Endothelial cell of umbilical vein (primary cell): Measurements from ENCODE around the gene NCS1.

Experiments used
- EZH2 ChIP-seq: IDR thresholded peaks from 2 replicates; pipeline ENCODE4 v1.6.1; 2012; ENCODE audit warnings: borderline replicate concordance, low read depth, mild to moderate bottlenecking, moderate library complexity, low read length, inconsistent platforms; ENCODE audit not compliant: severe bottlenecking
- FOS ChIP-seq: IDR thresholded peaks from 2 replicates; pipeline ENCODE4 v1.6.1; 2011; ENCODE audit warnings: mild to moderate bottlenecking, low read length, moderate library complexity, borderline replicate concordance; ENCODE audit not compliant: insufficient read depth
- GATA2 ChIP-seq: IDR thresholded peaks from 2 replicates; pipeline ENCODE4 v1.7.0; 2011; ENCODE audit warnings: low read depth, mild to moderate bottlenecking, moderate library complexity, mixed read lengths, low read length; ENCODE audit not compliant: insufficient read length, insufficient read depth
- JUN ChIP-seq: IDR thresholded peaks from 2 replicates; pipeline ENCODE4 v1.6.1; 2011; ENCODE audit warnings: borderline replicate concordance, low read depth; ENCODE audit not compliant: insufficient read length, insufficient read depth
- MAX ChIP-seq: IDR thresholded peaks from 2 replicates; pipeline ENCODE4 v1.6.1; 2011; ENCODE audit not compliant: insufficient read depth, insufficient read length
- POLR2A ChIP-seq: IDR thresholded peaks from 2 replicates; pipeline ENCODE4 v1.6.1; 2012; ENCODE audit warnings: low read depth, mild to moderate bottlenecking, control low read depth, low read length
- POLR2AphosphoS5 ChIP-seq: IDR thresholded peaks from 2 replicates; pipeline ENCODE4 v1.6.1; 2012; ENCODE audit warnings: low read depth, mild to moderate bottlenecking, control low read depth, low read length, moderate library complexity; ENCODE audit not compliant: insufficient read depth
- TF ChIP-seq, protein P1 (sequence below), 2 donors: IDR thresholded peaks; 1 replicate in 1 of 2; 2 replicates in 1 of 2; pipeline ENCODE4 v1.5.1; 2011; ENCODE audit warnings: low read length in 2 of 2, mild to moderate bottlenecking in 2 of 2, moderate library complexity in 2 of 2, control low read depth in 1 of 2, inconsistent platforms in 1 of 2, low read depth in 1 of 2; ENCODE audit not compliant: insufficient read depth in 1 of 2; ENCODE audit errors: extremely low read depth in 1 of 2

- TF ChIP-seq, protein P1, sequence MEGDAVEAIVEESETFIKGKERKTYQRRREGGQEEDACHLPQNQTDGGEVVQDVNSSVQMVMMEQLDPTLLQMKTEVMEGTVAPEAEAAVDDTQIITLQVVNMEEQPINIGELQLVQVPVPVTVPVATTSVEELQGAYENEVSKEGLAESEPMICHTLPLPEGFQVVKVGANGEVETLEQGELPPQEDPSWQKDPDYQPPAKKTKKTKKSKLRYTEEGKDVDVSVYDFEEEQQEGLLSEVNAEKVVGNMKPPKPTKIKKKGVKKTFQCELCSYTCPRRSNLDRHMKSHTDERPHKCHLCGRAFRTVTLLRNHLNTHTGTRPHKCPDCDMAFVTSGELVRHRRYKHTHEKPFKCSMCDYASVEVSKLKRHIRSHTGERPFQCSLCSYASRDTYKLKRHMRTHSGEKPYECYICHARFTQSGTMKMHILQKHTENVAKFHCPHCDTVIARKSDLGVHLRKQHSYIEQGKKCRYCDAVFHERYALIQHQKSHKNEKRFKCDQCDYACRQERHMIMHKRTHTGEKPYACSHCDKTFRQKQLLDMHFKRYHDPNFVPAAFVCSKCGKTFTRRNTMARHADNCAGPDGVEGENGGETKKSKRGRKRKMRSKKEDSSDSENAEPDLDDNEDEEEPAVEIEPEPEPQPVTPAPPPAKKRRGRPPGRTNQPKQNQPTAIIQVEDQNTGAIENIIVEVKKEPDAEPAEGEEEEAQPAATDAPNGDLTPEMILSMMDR (IDR thresholded peaks at IDR 0.05; ENCODE audit: extremely low read depth in 1 of 2, insufficient read depth in 1 of 2, low read depth in 1 of 2, low read length in 2 of 2): no peak
- TF ChIP-seq POLR2AphosphoS5 (no peak), EZH2 (no peak), JUN (no peak), GATA2 (no peak), POLR2A (no peak), FOS (no peak), MAX (no peak)
Measured at GRCh38 chr9:130264414-130265350, 92.5 kb downstream of the NCS1 start.
